Activated CD4-positive, alpha-beta T cell treated with anti-CD3 and anti-CD28 coated beads, Interleukin-10, Interleukin-2, amounts not matched to agents 100 ng/mL and 50 ng/mL, durations not matched to agents 16 hours and 8 hours (primary cell): Measurements from ENCODE around the gene RSL24D1.
"Not testable (repeated sequence)": the region's sequence is repeated elsewhere in the genome, so short reads cannot be mapped to it uniquely, and the experiment has no call there.

Source experiments
- DNase-seq: peaks from one replicate; pipeline ENCODE4 v3.0.0-alpha.2; 2020

Gene RSL24D1

DNA sequence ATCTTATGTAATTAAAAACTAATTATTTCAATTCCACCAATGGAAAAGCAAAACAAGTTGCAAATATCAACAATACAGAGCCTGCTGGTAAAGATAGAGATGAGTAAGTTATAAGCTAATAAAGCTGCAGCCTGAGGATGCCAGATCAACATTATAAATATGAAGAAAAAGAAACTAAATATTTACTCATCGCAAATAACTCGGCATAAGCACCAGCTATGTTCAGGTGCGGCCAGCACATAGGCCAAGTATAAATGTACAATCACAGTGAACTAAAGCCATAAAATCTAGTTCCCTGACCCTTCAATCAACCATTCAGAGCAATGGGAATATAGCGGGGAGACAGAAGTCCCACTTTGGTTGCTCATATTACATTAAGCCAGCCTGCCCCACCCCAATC is 7.7 kb upstream of the RSL24D1 start:
- DNase-seq = no peak

DNA sequence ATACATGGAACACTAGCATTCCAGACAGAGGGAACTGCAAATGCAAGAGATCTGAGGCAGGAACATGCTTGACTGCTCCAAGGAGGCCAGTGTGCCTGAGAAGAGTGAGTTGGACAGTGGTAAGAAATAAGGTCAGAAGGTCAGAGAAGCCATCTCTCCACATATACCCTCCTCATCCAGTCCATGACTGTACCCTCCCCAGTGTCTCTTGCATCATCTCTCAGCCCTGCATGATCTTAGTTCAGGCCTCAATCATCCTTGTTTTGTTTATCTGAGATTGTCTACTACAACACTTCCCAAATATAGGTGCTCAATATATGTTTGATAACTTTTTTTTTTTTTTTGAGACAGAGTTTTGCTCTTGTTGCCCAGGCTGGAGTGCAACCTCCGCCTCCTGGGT is 5.5 kb upstream of the RSL24D1 start:
- no peak for DNase-seq

DNA sequence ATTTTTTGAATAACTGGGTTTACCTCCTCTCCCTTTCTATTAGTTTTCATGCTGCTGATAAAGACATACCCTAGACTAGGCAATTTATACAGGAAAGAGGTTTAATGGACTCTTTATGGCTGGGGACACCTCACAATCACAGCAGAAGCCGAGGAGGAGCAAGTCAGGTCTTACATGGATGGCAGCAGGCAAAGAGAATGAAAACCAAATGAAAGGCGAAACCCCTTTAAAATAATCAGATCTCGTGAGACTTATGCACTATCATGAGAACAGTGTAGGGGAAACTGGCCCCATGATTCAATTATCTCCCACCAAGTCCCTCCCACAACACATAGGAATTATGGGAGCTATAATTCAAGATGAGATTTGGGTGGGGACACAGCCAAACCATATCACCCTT is 2.0 kb upstream of the RSL24D1 start:
- no peak for DNase-seq

DNA sequence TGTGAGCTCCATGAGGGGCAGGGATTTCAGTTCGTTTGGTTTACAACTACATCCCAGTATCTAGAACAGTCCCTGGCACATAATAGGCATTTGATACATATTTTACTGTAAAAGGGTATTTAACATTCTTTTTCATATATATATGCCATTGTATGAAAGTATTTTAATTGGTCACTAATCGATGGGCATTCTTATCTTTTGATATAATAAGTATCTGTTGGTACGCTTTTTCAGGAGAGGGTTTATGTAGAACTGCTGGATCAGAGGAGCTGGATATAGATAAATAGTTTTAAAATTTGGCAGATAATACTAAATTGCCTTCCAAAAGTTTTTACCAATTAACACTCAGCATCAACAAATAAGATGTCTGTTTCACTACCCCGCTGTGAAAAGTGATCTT is 978 bp upstream of the RSL24D1 start:
- no peak for DNase-seq

DNA sequence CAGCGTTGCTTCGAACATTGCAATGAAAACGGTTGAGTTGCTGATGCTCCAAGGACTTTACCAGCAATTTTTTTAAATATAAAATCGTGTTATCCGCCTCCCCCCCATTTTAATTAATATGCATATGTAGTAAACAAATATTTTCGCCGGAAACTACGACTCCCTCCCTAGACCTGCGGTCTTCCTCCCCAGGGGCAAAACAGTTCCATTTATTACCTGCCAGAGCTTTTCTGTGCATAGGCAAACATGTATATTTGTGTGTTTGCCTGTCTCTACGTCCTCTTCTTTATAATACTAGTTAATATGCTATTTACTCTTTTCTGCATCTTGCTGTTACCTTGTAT is 593 bp upstream of the RSL24D1 start:
- no peak for DNase-seq

DNA sequence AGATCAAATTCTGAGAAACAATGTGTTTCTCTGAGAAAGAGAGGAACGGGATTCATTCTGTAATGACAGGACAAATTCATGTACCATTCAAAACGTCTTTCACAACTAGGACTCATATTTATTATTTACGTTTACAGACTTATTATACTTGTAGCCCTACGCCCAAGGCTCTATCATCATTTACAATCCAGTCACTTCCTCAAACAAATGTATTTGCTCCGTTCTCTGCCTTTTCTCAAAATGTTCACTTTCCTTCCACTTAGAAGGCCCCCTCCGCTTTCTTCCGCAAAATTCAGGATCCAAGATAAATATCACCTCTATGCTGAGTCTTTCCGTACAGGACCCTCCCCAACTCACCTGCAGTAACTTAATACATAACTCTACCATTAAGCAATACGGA is 745 bp downstream of the RSL24D1 start:
- DNase-seq = no peak

DNA sequence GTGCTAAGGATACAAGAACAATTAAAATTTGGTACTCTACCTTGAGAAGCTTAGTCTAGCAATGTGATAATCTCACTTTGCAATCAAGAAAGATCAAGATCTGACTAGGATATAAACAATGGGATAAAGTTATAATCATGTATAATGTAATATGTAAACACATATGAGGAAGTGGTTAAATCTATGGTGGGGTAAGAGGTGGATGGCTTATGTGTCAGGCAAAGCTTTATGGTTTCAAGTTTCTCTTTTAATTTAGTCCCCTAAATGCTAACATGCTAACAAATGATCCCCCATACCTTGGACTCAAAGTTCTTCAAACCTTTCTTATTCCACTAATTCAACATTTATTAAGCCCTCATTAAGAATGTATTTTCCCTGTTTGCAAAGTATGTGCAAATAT is 2.5 kb downstream of the RSL24D1 start:
- DNase-seq = peak; percentile 22

DNA sequence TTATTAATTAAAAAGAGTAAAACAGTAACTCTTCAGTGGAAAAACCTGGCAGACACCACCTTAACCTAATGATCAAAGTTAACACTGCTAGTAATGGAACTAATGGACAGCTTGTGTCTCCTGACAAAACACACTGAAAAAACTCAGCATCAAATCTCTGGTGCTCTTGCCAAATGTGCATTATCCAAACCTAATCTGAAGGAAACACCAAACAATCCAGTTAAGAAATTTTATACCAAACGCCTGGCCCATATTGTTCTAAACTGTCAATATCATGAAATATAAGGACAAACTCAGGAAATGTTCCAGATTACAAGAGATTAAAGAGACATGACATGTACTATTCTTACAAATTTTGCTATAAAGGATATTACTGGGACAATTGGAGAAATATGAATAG is 10.4 kb downstream of the RSL24D1 start:
- no peak for DNase-seq

DNA sequence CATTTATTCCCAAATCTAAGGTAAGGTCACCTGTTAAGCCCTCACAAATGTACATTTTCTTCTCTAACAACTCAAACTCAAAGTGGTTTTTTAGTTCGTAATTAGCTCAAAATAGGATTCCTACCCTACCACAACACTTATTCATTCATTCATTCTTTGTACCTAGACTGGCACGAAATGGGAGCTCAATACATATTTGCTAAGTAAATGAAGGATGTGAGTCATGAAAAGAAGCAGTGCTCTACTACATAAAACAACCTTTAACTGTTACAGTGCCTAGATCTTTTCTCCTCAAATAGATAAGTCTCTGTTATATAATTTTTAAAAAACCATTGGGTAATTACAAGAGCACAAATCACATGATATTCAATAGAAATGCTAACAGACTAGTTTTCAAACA is 13.1 kb downstream of the RSL24D1 start:
- no peak for DNase-seq

DNA sequence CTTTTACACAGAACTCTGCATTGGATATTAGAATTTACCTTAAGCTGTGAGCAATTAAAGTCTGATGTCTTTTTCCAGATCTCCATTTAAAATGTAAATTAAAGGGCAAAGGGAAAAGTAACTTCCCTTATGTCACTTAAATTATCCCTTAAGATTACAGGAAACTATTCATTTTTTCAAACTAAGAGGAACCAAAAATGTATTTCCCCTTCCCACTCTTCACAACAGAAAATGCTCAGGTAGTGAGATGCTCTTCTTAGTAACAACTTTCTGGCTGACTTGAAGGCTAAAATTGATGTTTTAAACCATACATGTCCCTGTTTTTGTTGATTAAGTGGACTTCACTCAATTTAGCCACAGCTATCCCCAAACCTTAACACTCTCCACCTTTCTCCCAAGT is 17.6 kb downstream of the RSL24D1 start:
- DNase-seq = no peak

DNA sequence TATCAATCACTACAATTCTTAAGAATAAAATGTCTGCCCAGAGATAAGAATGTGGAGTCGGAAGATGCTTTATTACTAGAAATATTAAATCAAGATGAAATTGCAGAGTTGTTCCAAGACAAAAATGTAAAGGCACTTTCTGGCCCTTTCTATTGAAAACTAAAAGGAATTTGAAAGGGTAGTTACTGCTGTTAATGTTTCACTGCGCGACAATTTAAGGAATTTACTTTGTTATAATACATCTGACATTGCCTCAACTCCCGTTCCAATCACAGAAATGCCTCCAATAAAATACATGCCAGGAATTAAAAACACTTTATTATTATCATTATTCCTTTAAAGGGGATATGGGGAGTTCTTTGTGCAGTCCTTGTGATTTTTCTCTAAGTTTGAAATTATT is 26.4 kb downstream of the RSL24D1 start:
- no peak for DNase-seq

DNA sequence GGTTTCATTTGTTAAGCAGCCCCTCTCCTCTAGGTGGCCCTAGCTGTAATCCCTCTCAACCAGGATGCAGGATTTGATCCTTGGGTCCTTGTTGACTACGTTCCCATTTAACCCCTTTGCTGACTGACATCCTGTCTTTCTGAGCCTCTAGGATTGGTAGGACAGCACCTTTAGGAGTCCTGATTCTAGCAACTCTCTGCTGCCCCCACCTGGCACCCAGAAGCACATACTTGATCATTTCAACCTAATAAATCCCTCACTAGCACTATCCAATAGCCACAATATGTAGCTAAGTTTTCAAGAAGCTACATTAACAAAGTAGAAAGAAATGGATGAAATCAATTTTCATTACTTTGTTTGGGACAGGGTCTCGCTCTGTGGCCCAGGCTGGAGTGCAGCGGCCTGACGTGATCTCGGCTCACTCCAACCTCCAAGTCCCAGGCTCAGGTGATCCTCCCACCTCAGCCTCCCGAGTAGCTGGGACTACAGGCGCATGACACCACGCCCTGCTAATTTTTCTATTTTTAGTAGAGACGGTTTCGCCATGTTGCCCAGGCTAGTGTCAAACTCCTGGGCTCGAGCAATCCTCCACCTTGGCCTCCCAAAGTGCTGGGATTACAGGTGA is 28.3 kb downstream of the RSL24D1 start:
- DNase-seq = peak; percentile 73

DNA sequence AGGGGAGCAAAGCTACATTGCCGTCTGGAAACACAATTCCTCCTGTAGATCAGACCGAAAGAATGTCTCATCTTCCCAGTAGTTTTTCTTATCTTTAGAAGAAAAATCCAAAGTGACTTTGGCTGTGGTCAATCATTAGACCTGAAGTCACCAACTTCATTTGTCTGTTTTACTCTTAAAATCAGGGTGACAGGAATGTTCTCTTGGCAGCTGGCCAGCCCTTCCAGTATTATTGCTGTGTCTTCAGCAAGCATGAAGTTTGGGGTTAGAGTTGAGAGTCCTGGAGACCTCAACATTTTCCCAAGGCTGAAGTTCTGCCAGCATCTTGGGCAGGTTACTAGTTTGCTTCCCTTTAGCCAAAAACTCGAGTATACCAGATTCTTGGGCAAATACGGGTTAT is 32.5 kb downstream of the RSL24D1 start:
- DNase-seq = no peak

DNA sequence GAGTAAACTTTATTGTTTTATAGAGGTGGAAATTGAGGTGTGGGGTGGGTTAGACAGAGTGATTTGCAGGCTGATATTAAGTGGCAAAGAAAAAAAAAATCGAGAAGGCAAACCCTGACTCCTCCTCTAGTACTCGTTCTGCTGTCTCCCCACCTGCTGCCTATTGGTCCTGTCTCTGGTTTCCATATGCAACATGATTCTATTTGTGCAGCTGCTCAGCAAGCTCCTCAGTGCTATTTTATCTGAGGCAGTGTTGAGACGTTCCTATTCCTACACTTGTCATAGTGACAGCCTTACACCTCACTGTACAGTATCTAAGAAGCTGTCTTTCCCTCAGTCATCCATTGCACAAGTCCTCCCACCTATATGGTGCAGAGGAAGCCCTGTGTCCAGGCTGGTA is 45.1 kb downstream of the RSL24D1 start:
- DNase-seq = no peak

DNA sequence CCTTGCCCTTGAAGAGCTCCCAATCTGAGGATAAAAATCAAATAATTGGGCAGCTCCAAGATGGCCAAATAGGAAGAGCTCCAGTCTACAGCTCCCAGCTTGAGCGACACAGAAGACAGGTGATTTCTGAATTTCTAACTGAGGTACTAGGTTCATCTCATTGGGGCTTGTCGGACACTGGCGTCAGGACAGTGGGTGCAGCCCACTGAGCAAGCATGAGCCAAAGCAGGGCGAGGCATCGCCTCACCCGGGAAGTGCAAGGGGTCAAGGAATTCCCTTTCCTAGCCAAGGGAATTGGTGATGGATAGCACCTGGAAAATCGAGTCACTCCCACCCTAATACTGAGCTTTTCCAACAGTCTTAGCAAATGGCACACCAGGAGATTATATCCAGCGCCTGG is 53.6 kb downstream of the RSL24D1 start:
- DNase-seq = not testable (repeated sequence)

DNA sequence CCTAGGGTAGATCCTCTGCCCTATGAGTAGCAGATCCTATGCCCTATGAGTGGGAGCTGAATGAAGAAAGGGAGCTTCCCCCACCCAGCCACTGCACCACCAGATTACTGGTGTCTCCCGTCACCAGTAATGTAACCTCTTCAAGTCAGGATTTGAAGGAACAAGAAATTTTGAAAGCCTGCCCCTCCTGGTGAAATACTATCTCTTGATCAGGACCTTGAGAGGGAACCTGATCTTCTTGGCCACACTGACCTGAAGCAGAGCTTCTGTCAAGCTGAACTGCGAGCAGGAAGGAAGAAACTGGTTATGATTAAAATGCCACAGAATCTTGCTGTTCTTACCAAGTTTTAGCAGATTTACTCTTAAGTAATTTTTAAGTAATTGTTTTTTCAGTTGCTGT is 62.8 kb downstream of the RSL24D1 start:
- DNase-seq = no peak

DNA sequence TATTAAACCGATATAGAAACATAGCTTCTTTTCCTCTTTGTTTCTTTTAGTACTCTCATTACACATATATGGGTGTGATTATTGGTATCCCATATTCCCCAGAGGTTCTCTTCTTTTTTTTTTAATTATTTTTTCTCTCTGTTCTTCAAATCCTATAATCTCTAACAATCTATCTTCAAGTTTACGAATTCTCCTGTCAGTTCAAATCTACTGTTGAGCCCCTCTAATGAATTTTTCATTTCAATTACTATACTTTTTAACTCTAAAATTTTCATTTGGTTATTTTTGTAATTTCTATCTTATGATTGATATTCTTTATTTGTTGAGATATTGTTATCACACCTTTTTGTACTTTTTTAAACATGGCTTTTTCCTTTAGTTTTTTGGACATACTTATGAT is 64.1 kb downstream of the RSL24D1 start:
- DNase-seq = no peak
